Measurements from ENCODE around the gene RASGRP3.

Gene RASGRP3

DNA sequence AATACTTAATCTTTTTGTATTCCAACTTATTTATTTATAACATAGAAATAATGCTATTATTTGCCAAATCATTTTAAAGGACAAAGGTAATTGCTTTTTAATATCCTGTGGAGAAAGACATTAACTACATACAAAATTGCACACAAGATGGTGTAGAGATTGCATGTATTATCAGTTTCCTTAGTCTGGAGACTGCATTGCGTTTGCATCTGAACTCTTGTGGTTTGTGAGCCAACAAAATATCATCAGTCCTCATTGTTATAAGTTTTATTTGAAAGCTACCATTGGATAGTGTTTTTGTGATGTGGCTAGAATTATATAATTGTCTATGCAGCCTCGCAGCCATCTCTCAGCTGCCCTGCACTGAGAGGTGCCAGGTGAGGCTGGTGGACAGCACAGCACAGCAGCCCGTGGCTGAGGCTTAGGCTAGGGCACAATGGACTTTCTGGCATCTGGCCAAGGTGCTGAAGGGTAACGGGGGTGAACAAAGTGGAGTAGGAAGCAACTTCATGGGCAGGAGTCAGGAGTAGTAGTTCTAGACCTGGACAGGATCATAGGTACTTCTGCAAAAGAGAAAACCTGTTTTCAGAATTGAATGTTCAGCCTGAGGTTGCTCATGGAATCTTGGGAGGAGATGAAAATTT is 15.1 kb downstream of the RASGRP3 start:
- DNase-seq = no peak
- Histone ChIP-seq H3K27me3 (replicated peaks) (no peaks in the 10 kb centered on the region), H3K4me3 (ENCODE audit: low read depth, low read length) (no peak overlapping the region), H3K36me3 (replicated peaks) (no peaks in the 10 kb centered on the region), H3K27ac (no peak overlapping the region)
- in situ Hi-C loops (cut with HindIII; ENCODE audit: low pct_ligation_motif_present, low sequenced_read_pairs) = no loop called here
- TF ChIP-seq, protein P1, sequence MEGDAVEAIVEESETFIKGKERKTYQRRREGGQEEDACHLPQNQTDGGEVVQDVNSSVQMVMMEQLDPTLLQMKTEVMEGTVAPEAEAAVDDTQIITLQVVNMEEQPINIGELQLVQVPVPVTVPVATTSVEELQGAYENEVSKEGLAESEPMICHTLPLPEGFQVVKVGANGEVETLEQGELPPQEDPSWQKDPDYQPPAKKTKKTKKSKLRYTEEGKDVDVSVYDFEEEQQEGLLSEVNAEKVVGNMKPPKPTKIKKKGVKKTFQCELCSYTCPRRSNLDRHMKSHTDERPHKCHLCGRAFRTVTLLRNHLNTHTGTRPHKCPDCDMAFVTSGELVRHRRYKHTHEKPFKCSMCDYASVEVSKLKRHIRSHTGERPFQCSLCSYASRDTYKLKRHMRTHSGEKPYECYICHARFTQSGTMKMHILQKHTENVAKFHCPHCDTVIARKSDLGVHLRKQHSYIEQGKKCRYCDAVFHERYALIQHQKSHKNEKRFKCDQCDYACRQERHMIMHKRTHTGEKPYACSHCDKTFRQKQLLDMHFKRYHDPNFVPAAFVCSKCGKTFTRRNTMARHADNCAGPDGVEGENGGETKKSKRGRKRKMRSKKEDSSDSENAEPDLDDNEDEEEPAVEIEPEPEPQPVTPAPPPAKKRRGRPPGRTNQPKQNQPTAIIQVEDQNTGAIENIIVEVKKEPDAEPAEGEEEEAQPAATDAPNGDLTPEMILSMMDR (IDR thresholded peaks at IDR 0.05; ENCODE audit: low read depth, low read length, missing control alignments) = no peak

DNA sequence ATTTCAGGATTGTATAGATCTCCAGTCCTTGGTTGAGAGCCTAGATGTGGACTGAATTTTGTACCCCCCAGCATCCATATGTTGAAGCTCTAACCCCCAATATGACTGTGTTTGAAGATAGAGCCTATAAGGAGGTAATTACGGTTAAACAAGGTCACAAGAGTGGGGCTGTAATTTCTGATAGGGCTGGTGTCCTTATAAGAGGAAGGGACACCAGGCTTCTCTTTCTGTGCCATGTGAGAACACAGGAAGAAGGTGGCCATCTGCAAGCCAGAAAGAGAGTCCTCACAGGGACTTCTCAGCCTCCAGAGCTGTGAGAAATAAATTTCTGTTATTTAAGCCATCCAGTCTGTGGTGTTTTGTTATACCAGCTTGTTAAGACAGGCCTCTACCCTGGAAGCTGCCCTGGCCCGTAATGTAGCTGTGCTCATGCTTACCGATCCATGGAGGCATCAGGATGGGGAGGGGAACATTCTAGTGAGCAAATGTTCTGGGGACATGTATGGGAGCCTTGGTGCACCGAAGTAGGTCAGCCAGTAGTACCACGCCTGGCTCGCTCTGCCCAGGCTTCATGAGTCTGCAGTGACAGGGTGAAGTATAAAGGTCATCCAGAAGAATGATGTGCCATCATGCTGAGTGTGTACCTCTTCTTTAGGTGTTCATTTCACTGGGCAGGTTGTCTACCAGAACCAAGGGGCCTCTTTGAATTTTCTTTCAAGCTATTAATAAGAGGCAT is 16.1 kb downstream of the RASGRP3 start:
- DNase-seq = no peak
- no peaks in the 10 kb centered on the region for H3K36me3 ChIP-seq (replicated peaks)
- in situ Hi-C loops (cut with HindIII; ENCODE audit: low pct_ligation_motif_present, low sequenced_read_pairs) = no loop called here
- TF ChIP-seq, protein P1 (IDR thresholded peaks at IDR 0.05; ENCODE audit: low read depth, low read length, missing control alignments) = no peak
- no peaks in the 10 kb centered on the region for H3K27me3 ChIP-seq (replicated peaks)
- H3K4me3 ChIP-seq (ENCODE audit: low read depth, low read length) = no peak overlapping the region
- no peak overlapping the region for H3K27ac ChIP-seq

DNA sequence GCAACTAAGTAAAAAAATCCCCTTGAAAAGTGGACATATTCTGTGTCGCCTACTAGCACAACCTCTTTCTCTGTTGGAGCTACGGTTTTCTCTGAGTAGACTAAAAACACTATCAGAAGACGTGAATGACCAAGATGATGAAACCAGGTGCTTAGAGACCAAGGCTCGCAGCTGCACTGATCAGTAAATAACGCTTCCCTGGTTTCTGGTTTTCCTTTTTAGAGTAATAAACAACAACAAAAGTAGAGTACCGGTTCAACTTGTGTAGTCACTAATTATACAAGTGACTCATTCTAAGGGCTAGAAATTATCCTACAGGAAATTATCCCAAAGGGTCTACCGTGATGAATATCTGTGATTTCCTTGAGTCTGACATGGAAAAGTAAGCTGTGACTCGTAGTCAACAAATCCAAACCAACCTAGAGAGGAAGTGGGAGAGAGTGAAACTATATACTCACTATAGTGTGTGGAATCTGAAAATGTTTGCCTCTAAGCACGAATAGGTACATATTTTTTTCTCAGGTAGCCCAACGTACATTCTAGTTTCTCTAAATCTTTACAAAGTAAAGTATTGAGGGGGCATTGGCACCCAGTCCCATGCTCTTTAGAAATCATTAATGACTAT is 17.8 kb downstream of the RASGRP3 start:
- no peak for DNase-seq
- TF ChIP-seq, protein P1 (IDR thresholded peaks at IDR 0.05; ENCODE audit: low read depth, low read length, missing control alignments) = no peak
- in situ Hi-C loops (cut with HindIII; ENCODE audit: low pct_ligation_motif_present, low sequenced_read_pairs) = no loop called here
- Histone ChIP-seq H3K27ac (no peak overlapping the region), H3K36me3 (replicated peaks) (no peaks in the 10 kb centered on the region), H3K27me3 (replicated peaks) (no peaks in the 10 kb centered on the region), H3K4me3 (ENCODE audit: low read depth, low read length) (no peak overlapping the region)

GRCh38 chr2:33494877-33495641 is 18.6 kb downstream of the RASGRP3 start:
- Histone ChIP-seq H3K4me3 (ENCODE audit: low read depth, low read length) (no peak overlapping the region), H3K27ac (no peak overlapping the region), H3K27me3 (replicated peaks) (no peaks in the 10 kb centered on the region), H3K36me3 (replicated peaks) (no peaks in the 10 kb centered on the region)
- in situ Hi-C loops (cut with HindIII; ENCODE audit: low pct_ligation_motif_present, low sequenced_read_pairs) = no loop called here
- TF ChIP-seq, protein P1 (IDR thresholded peaks at IDR 0.05; ENCODE audit: low read depth, low read length, missing control alignments) = no peak
- no peak for DNase-seq

DNA sequence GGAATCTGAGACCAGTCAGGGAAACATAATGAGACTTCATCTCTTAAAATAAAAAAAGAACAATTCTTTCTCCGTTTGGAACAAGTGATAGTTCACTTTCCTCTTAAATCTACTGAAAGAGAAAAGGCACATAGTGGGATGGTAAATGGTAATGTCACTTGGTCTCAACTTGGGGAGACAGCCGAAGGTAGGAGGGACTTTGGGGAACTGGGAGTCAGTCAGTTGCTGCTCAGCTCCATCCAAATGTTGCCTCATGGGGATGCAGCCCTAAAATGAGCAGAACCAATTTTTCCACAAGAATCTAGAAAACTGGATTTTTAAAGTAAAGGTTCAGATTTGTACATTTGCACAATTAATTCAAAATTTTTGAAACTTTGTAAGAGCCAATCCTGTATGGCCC is 19.2 kb downstream of the RASGRP3 start:
- DNase-seq = no peak
- Histone ChIP-seq H3K27me3 (replicated peaks) (no peaks in the 10 kb centered on the region), H3K4me3 (ENCODE audit: low read depth, low read length) (no peak overlapping the region), H3K27ac (no peak overlapping the region), H3K36me3 (replicated peaks) (no peaks in the 10 kb centered on the region)
- TF ChIP-seq, protein P1 (IDR thresholded peaks at IDR 0.05; ENCODE audit: low read depth, low read length, missing control alignments) = no peak
- in situ Hi-C loops (cut with HindIII; ENCODE audit: low pct_ligation_motif_present, low sequenced_read_pairs) = no loop called here
